Stomach (tissue), 4 donors: ENCODE results near the gene PTPN2.
A peak's percentile ranks its signal among the peaks of the same experiment; 100 is the strongest.

Experiments
- EP300 ChIP-seq: sonication (generic); formaldehyde crosslinking; IDR thresholded peaks from one replicate; pipeline ENCODE4 v1.6.1; 2017; ENCODE audit warnings: antibody characterized with exemption
- POLR2A ChIP-seq, 4 donors: fragments of 450-650 bp; IDR thresholded peaks; one replicate each; pipeline ENCODE4 v1.6.1; 2016; ENCODE audit warnings: antibody characterized with exemption in 4 of 4, control low read depth in 2 of 4, mild to moderate bottlenecking in 1 of 4, moderate library complexity in 1 of 4
- POLR2AphosphoS5 ChIP-seq, 3 donors: sonication (generic); formaldehyde crosslinking; IDR thresholded peaks; one replicate each; pipeline ENCODE4 v1.6.1; 2016; ENCODE audit warnings: antibody characterized with exemption in 3 of 3
- TF ChIP-seq, protein P1 (sequence below), 7 experiments: fragments of 450-650 bp in 4 of 7; fragments of 200-600 bp in 3 of 7; sonication (generic) in 3 of 7; IDR thresholded peaks; one replicate each; pipeline ENCODE4 v1.5.1; 2016 to 2019; ENCODE audit warnings: antibody characterized with exemption in 7 of 7, control low read depth in 2 of 7, mild to moderate bottlenecking in 1 of 7

DNA sequence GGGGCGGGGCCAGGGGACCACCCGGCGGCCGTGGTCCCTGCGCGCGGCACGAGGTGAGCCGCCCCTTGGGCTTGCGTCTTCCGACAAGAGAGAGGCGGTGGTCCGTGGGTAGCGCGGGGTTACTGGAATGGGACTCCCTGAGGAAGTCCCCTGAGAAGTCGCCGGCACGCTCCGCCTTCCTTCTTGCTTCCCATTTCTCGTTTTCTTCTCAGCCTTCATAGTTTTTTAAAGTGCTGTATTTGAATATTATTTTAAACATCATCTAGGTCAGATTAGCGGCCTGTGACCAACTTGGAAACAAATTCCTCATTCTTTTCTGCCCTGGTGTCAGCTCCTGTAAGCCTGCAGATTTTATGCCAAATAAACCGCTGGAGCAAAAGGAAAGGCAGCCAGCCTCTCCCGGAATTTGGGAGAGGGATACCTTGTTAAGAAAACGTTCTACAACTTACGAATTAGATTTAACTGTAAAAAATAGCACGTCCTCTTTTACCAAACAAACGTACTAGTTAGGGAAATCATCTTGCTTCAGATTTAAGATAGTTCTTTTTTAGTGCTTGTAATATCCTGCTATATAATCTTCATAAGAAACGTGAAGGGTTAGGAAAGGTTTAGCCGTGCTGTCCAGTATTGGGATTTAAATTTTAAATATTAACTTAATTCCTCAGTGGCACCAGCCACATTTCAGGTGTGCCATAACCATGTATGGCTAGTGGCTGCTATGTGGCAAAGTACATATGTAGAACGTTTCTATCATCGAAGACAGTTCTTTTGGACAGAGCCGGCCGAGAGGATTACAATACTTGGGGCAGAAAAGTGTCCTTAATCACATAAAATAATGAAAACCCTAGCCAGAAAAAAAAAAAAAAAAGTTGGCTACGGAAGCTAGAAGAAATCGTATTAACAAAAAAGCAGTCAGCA, 628 bp upstream of the PTPN2 start:
- TF ChIP-seq POLR2AphosphoS5 (IDR thresholded peaks at IDR 0.05) (no peak), POLR2A (IDR thresholded peaks at IDR 0.05) (no peak), EP300 (no peak)
- TF ChIP-seq, protein P1, sequence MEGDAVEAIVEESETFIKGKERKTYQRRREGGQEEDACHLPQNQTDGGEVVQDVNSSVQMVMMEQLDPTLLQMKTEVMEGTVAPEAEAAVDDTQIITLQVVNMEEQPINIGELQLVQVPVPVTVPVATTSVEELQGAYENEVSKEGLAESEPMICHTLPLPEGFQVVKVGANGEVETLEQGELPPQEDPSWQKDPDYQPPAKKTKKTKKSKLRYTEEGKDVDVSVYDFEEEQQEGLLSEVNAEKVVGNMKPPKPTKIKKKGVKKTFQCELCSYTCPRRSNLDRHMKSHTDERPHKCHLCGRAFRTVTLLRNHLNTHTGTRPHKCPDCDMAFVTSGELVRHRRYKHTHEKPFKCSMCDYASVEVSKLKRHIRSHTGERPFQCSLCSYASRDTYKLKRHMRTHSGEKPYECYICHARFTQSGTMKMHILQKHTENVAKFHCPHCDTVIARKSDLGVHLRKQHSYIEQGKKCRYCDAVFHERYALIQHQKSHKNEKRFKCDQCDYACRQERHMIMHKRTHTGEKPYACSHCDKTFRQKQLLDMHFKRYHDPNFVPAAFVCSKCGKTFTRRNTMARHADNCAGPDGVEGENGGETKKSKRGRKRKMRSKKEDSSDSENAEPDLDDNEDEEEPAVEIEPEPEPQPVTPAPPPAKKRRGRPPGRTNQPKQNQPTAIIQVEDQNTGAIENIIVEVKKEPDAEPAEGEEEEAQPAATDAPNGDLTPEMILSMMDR (IDR thresholded peaks at IDR 0.05), result peak in 1 of 7 experiments; percentile 5
